GM18909 (cell line): Measurements from ENCODE around the gene HSPA1L.

Experiments
- ATAC-seq: cut with Tn5 transposase; IDR thresholded peaks from one replicate; pipeline ENCODE4 v1.9.1; 2021; ENCODE audit warnings: mild to moderate bottlenecking; ENCODE audit not compliant: unreplicated experiment, poor library complexity

The HSPA1L gene

GRCh38 chr6:31769684-31770371, 45.3 kb downstream of the HSPA1L start:
- no peak for ATAC-seq

GRCh38 chr6:31768363-31769257, 46.5 kb downstream of the HSPA1L start:
- ATAC-seq = no peak

- ATAC-seq = no peak
These were observed 47.9 kb downstream of the HSPA1L start for GRCh38 chr6:31767096-31767645.

GRCh38 chr6:31765910-31766794, 48.9 kb downstream of the HSPA1L start:
- no peak for ATAC-seq

- ATAC-seq = no peak
These were observed 49.5 kb downstream of the HSPA1L start for GRCh38 chr6:31765559-31765909.

- ATAC-seq = no peak
These were observed 50.9 kb downstream of the HSPA1L start for GRCh38 chr6:31764198-31764597.

GRCh38 chr6:31763619-31763940, 51.5 kb downstream of the HSPA1L start:
- no peak for ATAC-seq

- ATAC-seq = no peak
These were observed 52.0 kb downstream of the HSPA1L start for GRCh38 chr6:31762878-31763618.

- ATAC-seq = no peak
These were observed 52.7 kb downstream of the HSPA1L start, which contains the start of gene SAPCD1 for GRCh38 chr6:31762356-31762755. TSS of gene SAPCD1 (plus strand) at chr6:31762656. CDS start at chr6:31763055, 399 bp downstream.

- ATAC-seq = no peak
These were observed 53.7 kb downstream of the HSPA1L start for GRCh38 chr6:31761343-31761742.

GRCh38 chr6:31760790-31761189, 54.3 kb downstream of the HSPA1L start:
- no peak for ATAC-seq
